ENCODE results near the gene HES2.

DNA sequence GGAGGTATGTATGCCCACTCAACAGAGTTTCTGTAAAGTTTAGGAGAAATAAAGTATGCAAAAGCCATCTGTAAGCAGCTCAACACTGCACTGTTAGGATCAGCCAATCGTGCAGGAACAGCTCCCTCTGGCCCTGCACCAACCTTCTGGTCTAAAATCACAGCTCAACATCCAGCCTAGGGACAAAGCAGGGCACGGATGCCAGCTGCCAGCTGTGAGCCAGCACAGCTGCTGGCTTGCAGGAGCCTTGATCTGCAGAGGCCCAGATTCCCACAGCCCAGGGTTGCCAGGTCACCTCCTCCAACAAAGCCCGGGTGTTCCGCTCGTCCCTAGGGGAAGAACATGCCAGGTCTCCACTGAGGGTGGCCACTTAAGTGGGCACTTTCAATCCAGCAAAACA is 34.8 kb downstream of the HES2 start:
- TF ChIP-seq POLR2A (IDR thresholded peaks at IDR 0.05; ENCODE audit: low read depth, low read length) (no peak), MAZ (IDR thresholded peaks at IDR 0.05; ENCODE audit: borderline replicate concordance, low read depth, low read length) (no peak), RAD21 (IDR thresholded peaks at IDR 0.05; ENCODE audit: low read length) (no peak), CHD1 (IDR thresholded peaks at IDR 0.05; ENCODE audit: low read depth, low read length) (no peak), CEBPB (IDR thresholded peaks at IDR 0.05; ENCODE audit: low read depth, low read length) (no peak)
- TF ChIP-seq, protein P1, sequence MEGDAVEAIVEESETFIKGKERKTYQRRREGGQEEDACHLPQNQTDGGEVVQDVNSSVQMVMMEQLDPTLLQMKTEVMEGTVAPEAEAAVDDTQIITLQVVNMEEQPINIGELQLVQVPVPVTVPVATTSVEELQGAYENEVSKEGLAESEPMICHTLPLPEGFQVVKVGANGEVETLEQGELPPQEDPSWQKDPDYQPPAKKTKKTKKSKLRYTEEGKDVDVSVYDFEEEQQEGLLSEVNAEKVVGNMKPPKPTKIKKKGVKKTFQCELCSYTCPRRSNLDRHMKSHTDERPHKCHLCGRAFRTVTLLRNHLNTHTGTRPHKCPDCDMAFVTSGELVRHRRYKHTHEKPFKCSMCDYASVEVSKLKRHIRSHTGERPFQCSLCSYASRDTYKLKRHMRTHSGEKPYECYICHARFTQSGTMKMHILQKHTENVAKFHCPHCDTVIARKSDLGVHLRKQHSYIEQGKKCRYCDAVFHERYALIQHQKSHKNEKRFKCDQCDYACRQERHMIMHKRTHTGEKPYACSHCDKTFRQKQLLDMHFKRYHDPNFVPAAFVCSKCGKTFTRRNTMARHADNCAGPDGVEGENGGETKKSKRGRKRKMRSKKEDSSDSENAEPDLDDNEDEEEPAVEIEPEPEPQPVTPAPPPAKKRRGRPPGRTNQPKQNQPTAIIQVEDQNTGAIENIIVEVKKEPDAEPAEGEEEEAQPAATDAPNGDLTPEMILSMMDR (conservative IDR thresholded peaks at IDR 0.05; ENCODE audit: low read depth, low read length), result no peak
